Hematopoietic multipotent progenitor cell treated with erythropoietin and hydrocortisone succinate and interleukin-3 and kit ligand, for 4 days (in vitro differentiated cells): ENCODE data around the gene ARHGEF5.
"Not testable (repeated sequence)": the region's sequence is repeated elsewhere in the genome, so short reads cannot be mapped to it uniquely, and the experiment has no call there.

ENCODE experiments used
- DNase-seq: peaks from one replicate; pipeline ENCODE4 v3.0.0-alpha.2; 2015

ARHGEF5 gene

DNA sequence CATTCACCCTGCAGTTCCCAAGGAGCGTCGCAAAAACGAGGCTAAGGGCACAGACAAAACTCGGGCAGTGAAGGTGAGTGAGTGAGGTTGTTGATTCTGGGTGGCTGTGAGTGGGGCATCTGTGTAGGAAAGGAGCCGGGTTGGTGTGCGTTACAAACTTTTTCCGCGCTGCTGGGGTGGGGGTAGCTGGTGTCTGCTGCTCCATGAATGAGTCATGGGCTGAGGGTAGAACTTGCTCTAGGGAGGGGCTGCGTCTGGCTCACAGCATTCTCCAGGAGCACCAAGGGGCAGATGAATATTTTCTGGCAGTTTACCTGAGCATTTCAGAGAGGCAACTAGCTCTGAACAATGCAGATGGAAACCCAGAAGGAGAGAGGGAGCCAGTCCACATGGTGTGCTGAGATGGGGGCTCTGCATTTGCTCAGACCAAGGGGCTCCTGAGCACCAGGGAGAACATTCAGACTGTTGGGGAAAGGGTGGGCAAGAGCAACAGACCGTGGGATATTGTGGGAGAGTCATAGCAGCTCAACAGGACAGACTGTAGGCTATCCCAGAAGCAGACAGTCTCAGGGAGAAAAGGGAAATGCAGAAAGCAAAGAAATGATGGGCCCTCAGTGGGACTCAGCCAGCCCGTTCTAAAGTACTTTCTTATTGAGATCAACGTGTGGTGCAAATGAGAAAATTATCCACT, 29.5 kb downstream of the ARHGEF5 start:
- no peak for DNase-seq

DNA sequence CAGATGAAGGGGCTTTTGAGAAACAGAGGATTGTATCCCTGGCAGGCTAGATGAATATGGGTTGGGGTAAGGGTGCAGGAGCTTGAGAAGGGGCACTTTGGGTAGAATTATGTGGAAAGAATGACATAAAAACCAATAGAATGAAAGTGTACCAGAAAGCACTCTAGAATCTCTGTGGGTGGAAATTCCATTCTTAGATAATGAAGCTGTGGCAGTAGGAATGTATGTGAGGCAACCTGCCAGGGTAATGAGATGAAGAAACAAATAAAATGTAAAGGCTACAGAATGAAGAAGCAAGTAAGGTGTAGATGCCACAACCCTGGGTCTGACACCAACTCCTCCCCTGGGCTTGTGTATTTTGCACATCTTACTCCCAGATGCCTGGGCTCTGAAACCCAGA, 31.5 kb downstream of the ARHGEF5 start:
- no peak for DNase-seq

DNA sequence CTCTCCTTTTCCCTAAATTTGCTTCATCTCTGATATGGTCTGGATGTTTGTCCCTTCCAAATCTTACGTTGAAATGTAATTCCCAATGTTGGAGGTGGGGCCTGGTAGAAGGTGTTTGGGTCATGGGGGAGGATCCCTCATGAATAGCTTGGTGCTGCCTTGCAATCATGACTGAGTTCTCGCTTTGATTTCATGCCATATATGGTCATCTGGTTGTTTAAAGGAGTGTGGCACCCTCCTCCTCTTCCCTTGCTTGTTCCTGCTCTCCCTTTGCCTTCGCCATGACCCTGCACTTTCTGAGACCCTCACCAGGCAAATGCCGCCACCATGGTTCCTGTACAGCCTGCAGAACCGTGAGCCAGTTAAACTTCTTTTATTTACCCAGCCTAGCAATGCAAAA, 33.7 kb downstream of the ARHGEF5 start:
- no peak for DNase-seq

DNA sequence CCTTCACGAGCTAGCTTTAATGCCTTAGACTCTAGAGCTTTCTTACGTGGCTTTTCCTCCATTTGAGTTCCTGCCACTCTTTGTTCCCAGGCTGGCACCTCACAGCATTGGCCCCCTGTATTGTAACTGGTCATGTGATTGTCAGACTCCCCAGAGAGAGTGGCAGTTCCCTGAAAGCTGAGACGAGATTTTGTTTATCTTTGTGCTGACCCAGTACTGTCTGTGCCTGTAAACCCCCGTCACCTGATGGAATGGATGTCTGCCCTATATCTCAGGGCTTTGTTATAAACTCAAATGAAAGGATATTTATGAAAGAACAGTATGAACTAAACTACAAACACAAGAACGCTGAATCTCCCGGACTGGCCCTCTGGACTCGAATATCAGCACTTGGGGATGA, 35.3 kb downstream of the ARHGEF5 start:
- no peak for DNase-seq

DNA sequence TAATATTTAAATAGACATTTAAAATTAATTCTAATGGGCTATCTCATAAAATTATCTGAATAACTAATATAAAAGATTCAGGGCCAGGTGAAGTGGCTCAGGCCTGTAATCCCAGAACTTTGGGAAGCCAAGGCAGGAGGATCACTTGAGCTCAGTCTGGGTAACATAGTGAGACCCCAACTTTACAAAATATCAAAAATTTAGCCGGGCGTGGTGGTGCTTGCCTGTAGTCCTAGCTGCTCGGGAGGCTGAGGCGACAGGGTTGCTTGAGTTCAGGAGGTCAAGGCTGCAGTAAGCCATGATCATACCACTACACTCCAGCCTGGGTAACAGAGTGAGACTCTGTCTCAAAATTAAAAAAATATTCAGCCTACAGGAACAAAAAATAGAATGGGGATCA, 35.8 kb downstream of the ARHGEF5 start:
- DNase-seq, result no peak

DNA sequence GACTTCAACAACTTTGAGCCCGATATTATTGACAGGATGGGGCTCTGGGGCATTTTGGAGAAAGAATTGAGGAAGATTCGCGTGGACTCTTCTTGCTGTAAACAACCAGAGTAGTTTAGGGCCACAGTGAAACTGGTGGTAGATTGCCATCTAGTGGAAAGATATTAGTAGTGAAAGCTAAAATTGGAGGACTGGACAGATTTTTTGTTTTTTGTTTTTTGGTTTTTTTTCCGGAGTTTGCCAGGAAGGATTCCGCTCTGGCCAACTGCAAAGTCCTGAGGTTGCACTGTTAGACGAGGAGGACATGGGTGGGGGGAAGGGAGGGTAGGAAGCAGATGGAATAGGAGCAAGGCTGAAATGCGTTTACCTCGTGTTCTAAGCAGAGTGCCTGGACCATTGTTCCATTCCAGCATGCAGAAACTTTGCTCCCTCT, 36.6 kb downstream of the ARHGEF5 start:
- peak; percentile 83 for DNase-seq

DNA sequence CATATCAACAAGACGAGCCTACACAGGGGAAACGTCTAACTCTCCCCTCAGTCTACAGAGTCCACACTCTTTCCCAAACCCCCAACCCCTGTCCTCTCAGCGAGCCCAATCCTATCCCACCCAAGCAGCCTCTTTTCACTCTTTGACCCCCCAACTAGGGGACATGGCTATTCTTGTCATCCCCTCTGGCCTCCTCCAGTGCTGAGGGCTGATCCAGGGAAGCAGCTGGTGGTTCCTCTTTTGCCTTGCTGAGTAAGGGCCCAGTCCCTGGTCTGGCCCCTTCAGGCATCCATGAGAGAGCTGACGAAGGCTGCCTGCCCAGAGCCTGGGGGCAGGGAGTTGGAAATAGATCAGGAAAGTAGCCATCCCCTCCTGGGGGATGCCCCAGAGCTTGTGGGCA, 41.9 kb downstream of the ARHGEF5 start:
- no peak for DNase-seq

DNA sequence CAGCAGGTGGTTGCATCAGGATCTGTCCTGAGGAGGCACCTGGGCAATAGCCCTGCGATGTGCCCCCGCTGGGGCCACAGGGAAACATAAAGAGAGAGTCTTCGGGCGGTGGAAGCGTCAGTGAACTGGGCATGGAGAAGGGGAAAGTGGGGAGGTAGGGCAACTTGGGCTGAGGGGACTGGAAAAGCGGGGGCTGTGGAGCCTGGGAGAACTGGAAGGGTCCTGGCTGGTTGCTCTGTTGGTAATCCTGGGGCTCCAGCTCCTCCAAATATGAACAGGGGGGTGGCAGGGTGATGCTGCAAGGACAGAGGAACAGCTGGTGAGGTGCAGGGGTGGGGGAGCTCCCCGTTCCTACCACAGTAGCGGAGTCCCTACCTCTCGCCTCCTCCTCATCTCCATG, 43.1 kb downstream of the ARHGEF5 start:
- no peak for DNase-seq

DNA sequence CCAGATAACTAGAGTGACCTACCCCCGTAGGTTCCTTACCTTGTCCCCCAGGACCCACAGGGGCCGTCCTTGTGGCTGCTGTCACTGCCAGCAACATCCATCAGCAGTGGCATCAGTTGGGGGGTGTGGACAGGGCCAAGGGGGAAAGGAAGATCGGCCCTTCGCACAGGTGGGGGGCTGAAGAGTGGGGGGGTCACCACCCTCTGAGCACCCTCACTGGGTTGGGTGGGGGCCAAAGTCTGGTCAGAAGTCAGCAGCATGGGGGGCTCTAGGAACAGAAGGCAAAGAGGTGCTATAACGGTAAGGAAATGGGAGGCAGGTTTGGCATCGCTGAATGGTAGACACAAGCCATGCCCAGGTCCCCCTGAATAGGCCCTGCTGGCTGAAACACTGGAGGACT, 43.7 kb downstream of the ARHGEF5 start:
- no peak for DNase-seq

DNA sequence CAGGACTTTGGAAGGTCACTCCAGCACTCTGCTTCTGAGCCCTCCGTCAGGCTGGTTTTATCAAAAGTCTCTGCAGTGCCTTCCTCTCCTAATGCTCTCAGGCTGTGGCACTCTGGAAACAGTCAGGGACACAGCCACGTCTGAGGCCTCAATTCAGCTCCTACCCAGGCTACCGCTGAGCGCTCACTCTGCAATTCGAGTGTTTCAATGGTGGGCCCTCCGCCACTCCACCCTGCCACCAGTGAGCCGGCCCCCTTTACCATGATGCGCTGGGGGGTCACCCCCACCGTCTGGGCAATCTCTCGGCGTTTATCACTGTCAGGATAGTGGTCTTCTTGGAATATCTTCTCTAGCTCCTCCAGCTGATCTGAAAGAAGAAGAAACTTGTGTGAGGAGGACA, 44.7 kb downstream of the ARHGEF5 start:
- DNase-seq, result no peak

DNA sequence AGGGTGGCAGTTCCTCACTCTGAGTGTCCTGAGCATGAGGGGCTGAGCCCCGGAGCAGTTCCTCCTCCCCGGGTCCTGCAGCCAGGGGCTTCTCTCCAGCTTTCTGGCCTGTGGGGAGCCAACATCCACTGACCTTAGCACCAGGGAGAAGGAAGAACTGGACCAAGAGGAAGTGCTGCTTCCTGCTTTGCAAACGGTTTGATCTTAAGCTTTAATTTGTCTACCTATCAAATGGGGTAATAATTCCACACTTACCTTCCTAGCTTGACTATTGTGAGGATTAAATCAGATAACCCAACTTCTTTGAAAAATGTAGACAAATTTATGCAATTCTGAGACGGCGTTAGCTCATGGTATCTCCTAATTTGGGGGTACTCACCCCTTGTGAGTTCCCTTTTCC, 46.3 kb downstream of the ARHGEF5 start:
- DNase-seq, result no peak

DNA sequence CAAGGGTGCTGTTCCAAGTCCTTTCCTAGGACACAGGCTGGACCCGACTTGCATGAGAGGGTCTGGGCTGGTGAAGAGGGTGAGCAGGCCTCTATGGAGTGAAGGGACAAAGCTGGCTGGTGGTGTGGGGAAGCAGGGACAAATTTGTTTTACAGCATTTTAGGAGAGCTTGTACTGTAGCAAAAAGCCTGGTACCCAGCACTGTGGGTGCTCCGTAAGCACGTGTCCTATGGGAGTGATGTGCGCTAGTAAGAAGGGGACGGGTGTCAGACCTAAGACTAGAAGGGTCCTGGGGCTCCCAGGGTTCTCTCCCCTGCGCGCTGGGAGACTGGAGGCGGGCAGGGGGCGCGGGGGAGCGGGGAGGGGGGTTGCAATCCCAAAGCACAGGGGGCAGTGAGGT, 47.9 kb downstream of the ARHGEF5 start:
- no peak for DNase-seq

DNA sequence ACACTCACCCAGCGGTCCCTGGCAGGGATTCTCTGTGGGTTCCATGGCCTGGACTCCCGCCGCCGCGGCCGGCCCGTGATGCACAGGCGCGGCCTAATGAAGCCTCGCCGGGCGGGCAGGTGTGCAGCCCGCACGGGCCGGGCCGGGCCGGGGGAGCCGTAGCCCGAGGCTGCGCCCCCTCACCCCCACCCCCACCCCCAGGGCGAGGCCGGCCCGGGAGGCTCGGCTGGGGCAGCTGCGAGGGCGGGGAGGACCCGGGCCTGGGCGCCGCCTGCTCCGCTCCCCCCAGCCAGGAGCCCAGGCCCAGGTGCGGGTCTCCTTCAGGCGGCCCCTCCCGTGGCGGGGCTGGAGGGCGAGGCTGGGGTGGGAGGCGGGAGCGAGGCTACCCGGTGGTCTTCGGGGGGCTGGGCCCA, 48.5 kb downstream of the ARHGEF5 start, which contains the start of gene NOBOX:
Gene NOBOX (minus strand): TSS at position 45 of the 413 bp plus-strand sequence.
- DNase-seq, result no peak

DNA sequence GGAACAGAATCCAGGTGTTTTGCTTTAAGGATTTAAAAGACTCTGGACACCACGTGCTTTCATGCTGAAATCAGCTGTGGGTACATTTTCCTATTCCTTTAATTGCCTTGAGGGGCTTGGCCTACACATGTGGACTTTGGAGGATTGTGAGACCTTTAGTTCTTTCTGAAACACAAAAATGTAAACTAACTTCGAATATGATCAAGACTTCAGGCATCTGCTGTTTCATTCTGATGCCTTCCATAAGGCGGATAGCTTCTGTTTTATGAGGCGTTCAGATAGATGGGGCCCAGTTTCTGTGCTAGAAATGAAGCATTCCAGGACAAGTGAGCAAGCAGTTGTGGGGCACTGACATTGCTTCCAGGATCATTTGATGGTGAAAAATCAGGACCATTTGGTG, 49.7 kb downstream of the ARHGEF5 start:
- no peak for DNase-seq

DNA sequence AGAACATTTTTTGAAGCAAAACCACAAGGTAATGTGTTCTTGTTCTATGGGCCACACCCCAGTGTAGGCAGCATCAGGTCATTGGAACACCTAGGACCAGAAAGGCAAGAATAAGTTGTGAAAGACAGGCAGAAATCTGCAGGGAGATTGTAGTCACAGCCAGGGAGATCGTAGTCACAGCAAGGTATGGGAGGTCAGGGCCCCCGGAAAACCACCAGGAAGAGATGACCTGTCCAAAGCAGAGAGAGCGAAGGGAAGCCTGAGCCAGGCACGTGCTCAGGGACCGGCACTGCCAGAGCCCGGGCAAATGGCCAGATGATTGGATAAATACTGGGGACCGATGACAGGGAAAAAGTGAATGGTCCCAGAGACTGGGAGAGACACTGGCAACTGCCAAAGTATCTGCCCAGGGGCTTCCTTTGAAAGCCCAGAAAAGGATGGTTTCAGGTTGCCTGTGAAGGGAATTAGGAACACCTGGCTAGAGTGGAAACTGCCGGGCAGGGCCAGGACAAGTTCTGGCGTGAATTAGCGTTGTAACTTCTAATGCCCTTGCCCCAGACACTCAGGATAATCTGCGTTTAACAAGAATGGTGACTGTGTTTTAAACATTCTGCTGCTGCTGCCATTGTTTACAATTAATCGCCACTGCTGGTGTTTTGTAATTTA, 52.2 kb downstream of the ARHGEF5 start:
- DNase-seq, result no peak

DNA sequence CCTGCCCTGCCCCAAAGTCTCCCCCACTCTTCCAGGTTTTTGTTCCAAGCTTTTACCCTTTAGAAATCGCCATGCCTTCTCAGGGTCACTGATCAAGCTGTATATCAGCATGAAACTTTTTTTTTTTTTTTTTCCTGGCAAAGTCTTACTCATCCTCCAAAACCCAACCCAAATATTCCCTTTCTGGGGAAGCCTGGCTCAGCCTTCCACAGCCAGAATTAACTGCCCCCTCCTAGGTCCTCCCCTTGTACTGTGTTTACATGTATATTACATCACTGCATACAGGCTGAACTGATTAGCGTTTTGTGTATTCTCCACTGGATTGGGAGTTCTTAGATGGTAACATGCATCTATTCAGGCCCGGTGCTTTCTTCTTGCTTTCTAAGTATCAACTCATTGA, 52.9 kb downstream of the ARHGEF5 start:
- no peak for DNase-seq

DNA sequence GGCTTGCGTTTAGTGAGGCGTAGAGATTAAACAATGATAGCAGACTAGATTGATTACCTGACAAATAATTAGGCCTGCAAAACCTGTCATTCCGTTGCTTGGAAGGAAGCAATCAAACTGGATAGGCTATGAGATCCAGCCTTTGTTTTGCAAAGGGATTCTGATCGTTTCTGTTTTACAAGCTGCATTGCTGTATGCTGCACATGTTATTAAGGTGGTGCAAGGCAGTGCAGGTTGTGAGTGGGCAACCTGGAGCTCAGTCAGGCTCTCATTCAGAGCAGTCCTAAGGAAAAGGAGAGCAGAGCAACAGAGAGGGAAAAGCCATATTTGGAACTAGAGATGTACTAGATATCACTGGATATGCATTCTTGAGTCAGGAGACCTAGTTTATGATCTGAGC, 55.2 kb downstream of the ARHGEF5 start:
- DNase-seq, result no peak

DNA sequence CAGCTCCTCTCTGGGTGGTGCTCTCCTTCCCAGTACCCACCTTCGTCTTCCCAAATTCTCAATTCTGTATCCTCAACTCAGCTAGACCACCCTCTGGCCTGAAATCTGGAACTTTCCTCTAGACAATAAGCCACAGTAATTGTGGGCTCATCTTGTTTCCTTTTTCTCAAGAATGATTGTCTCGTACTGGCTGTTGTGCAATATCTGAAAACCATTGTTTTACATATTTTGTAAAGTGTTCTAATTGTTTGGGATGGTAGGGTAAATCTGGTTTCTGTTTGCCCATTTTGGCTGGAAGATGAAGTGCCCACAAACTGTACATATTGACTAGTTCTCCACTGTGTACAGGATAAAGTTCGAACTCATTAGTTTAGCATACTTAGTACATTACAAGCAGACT, 59.6 kb downstream of the ARHGEF5 start:
- DNase-seq, result peak; percentile 28

DNA sequence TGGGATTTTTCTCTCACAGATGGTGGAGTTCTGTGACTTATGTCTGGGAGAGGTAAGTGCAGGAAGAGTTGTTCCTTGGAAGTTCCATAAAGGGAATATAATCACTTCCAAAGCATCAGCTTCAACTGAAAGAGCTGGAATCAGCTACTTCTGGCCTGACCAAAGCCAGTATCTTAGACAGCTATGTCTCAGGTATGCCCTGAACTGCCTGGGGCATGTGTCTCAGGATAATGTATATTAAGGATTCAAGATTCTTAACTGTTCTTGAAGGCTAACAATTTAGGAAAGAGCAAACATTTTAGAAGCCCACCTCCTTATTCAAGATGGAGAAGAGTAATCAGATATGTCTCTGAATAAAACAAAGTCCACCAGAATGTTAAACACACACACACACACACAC, 60.7 kb downstream of the ARHGEF5 start:
- no peak for DNase-seq

DNA sequence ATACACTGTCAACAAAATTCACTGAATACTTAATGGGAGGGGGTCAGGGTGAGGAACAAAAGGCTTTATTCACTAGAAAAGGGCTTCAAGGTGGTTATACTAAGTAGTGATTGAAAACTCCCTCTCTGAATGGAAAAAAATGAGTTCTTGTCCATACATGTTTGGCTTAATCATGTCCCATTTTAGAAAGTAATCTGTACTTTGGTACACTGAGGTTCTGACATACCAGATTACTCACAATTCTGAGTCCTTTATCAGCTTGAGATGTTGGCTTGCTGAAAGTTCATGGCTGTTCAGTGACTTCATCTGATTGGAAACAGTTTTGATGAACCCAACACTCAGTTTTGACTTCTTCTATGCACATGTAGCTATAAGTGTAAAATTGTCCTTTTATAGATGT, 61.1 kb downstream of the ARHGEF5 start:
- no peak for DNase-seq

DNA sequence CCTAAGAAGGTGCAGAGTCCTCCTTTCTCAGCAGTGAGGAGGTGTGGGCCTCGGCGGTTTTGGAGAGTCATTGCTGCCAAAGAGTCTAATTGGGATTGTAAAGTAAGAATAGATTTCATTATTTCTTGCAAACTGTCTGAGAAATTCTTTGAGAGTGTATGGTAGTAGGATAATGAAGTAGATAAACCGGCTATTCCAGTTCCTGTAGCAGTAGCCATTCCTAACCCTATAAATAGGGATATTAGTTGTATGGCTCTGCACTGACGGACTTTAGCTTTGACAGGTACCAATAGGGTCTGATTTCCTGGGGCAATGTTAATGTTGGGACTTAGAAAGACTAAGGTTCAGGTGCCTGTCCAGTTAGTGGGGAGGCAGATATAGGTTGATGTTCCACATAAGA, 63.7 kb downstream of the ARHGEF5 start:
- DNase-seq, result not testable (repeated sequence)

DNA sequence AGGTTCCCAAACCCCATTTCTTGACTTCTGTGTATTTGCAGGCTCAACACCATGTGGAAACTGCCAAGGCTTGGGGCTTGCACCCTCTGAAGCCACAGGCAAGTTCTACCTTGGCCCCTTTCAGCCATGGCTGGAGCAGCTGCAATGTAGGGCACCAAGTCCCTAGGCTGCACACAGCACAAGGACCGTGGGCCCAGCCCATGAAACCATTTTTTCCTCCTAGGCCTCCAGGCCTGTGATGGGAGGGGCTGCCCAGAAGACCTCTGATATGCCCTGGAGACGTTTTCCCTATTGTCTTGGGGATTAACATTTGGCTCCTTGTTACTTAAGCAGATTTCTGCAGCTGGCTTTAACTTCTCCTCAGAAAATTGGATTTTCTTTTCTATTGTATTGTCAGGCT, 72.3 kb downstream of the ARHGEF5 start:
- DNase-seq, result not testable (repeated sequence)

DNA sequence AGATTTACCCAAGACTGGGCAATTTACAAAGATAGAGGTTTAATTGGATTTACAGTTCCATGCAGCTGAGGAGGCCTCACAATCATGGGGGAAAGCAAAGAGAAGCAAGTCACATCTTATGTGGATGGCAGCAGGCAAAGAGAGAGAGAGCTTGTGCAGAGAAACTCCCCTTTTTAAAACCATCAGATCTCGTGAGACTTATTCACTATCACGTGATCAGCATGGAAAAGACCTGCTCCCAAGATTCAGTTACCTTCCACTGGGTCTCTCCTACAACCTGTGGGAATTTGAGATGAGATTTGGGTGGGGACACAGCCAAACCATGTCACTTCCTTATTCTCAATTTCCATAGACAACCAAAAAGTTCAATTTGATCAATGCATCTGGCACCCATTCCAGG, 73.2 kb downstream of the ARHGEF5 start:
- DNase-seq, result no peak
